Activated CD4-positive, CD25-positive, alpha-beta regulatory T cell treated with anti-CD3 and anti-CD28 coated beads, Interleukin-2, amount 50 U/mL, for 24 hours (primary cell): Measurements from ENCODE around the gene TBC1D25.

Experiments
- ATAC-seq, 2 donors: fragments of 150-1000 bp; cut with Tn5 transposase; one replicate each; pipeline ENCODE4 v1.10.0; 2021; ENCODE audit warnings: mild to moderate bottlenecking in 1 of 2, moderate library complexity in 1 of 2

TBC1D25 gene

GRCh38 chrX:48606091-48606490 lies 66.6 kb downstream of the TBC1D25 start:
- no peak for ATAC-seq

- ATAC-seq = no peak
These were observed 72.2 kb downstream of the TBC1D25 start for GRCh38 chrX:48611703-48612102.
